Stomach (tissue), 9 donors: ENCODE data around the gene SNTG2. TPM values are rescaled to one million over a fixed set of nuclear protein-coding genes. Genes with fewer than 3 reads are reported as not detected.
"Not testable (repeated sequence)": the region's sequence is repeated elsewhere in the genome, so short reads cannot be mapped to it uniquely, and the experiment has no call there.

Experiments
- DNase-seq, 2 donors: peaks; one replicate each; pipeline versions ENCODE4 v3.0.0 to v3.0.0-alpha.2; 2013 to 2019
- H3K27ac ChIP-seq, 5 donors: fragments of 200-600 bp in 4 of 5; sonication (generic) in 4 of 5; one replicate each; pipeline ENCODE4 v1.5.1; 2013 to 2019; ENCODE audit warnings: mild to moderate bottlenecking in 1 of 5, moderate library complexity in 1 of 5
- H3K27me3 ChIP-seq, 3 donors: fragments of 200-600 bp; sonication (generic); one replicate each; pipeline ENCODE4 v1.5.1; 2017 to 2019; ENCODE audit warnings: mixed run types in 1 of 3
- H3K36me3 ChIP-seq, 4 donors: fragments of 200-600 bp; sonication (generic); 1 replicate in 3 of 4; 2 replicates in 1 of 4; pipeline ENCODE4 v1.5.1; 2016 to 2019
- H3K4me1 ChIP-seq, 4 donors: fragments of 200-600 bp; sonication (generic); one replicate each; pipeline ENCODE4 v1.5.1; 2016 to 2019
- H3K4me3 ChIP-seq, 4 donors: fragments of 200-600 bp; sonication (generic) in 3 of 4; one replicate each; pipeline ENCODE4 v1.5.1; 2016 to 2019; ENCODE audit warnings: mild to moderate bottlenecking in 1 of 4
- H3K9me3 ChIP-seq, 4 donors: fragments of 200-600 bp; sonication (generic); one replicate each; pipeline ENCODE4 v1.5.1; 2016 to 2019
- CTCF ChIP-seq, 7 experiments: fragments of 450-650 bp in 4 of 7; fragments of 200-600 bp in 3 of 7; sonication (generic) in 3 of 7; IDR thresholded peaks; one replicate each; pipeline ENCODE4 v1.5.1; 2016 to 2019; ENCODE audit warnings: antibody characterized with exemption in 7 of 7, control low read depth in 2 of 7, mild to moderate bottlenecking in 1 of 7
- EP300 ChIP-seq: sonication (generic); formaldehyde crosslinking; IDR thresholded peaks from one replicate; pipeline ENCODE4 v1.6.1; 2017; ENCODE audit warnings: antibody characterized with exemption
- POLR2A ChIP-seq, 4 donors: fragments of 450-650 bp; IDR thresholded peaks; one replicate each; pipeline ENCODE4 v1.6.1; 2016; ENCODE audit warnings: antibody characterized with exemption in 4 of 4, control low read depth in 2 of 4, mild to moderate bottlenecking in 1 of 4, moderate library complexity in 1 of 4
- POLR2AphosphoS5 ChIP-seq, 3 donors: sonication (generic); formaldehyde crosslinking; IDR thresholded peaks; one replicate each; pipeline ENCODE4 v1.6.1; 2016; ENCODE audit warnings: antibody characterized with exemption in 3 of 3
- WGBS, 5 donors: extraction: QIAGEN DNeasy Blood & Tissue Kit in 3 of 5; methylation state at CpG; one replicate each; pipeline versions ENCODE4 v1.1.5 to v1.1.7; 2013 to 2018; 5-methylcytosine and 5-hydroxymethylcytosine counted together
- intact Hi-C: fragments of 100-400 bp; cut with DNase I; formaldehyde crosslinking; loops from one replicate; pipeline ENCODE4 v1.15.1; 2023; ENCODE audit warnings: low total_unique reads
- polyA plus RNA-seq, 3 donors: library from polyadenylated mRNA; stranded (reverse); fragments of 200-250 nt; gene quantifications; one replicate each; pipeline ENCODE4 v1.2.3, GENCODE V29; 2013
- total RNA-seq, 5 donors: library from RNA; depleted of rRNA; stranded (reverse); fragments of >200 nt; gene quantifications; one replicate each; pipeline versions ENCODE4 v1.1.0 to v1.2.3, GENCODE V29; 2014 to 2016
- donor health status: healthy with polysubstance abuse.
- donor health status: Bipolar disorder and iron deficiency.
- donor health status: healthy.

The SNTG2 gene
- total and polyA plus RNA-seq, 8 donors: 0.68 to 19.6 (median 5.3) TPM; not detected in 1

GRCh38 chr2:1088192-1088860 is 137.7 kb downstream of the SNTG2 start:
- H3K27ac ChIP-seq: no peak overlapping the region
- no peaks in the 10 kb centered on the region for H3K36me3 ChIP-seq
- intact Hi-C loops: no loop called here
- no peak for TF ChIP-seq POLR2AphosphoS5 (IDR thresholded peaks at IDR 0.05)
- TF ChIP-seq EP300: no peak
- TF ChIP-seq CTCF (IDR thresholded peaks at IDR 0.05): no peak
- no peak for TF ChIP-seq POLR2A (IDR thresholded peaks at IDR 0.05)
- no peak for DNase-seq
- H3K9me3 ChIP-seq: no peaks in the 10 kb centered on the region
- no peaks in the 10 kb centered on the region for H3K27me3 ChIP-seq
- no peak overlapping the region for H3K4me3 ChIP-seq
- H3K4me1 ChIP-seq: no peaks in the 10 kb centered on the region
- 61 to 69% (median 67%) methylated on average over 6 of the region's 6 CpGs for WGBS, 5 donors

- no peaks in the 10 kb centered on the region for H3K36me3 ChIP-seq
- H3K9me3 ChIP-seq: no peaks in the 10 kb centered on the region
- no peak for DNase-seq
- intact Hi-C loops: no loop called here
- H3K4me3 ChIP-seq: no peak overlapping the region
- no peaks in the 10 kb centered on the region for H3K27me3 ChIP-seq
- TF ChIP-seq POLR2AphosphoS5 (IDR thresholded peaks at IDR 0.05): no peak
- TF ChIP-seq POLR2A (IDR thresholded peaks at IDR 0.05): no peak
- no peak for TF ChIP-seq CTCF (IDR thresholded peaks at IDR 0.05)
- no peak for TF ChIP-seq EP300
- H3K27ac ChIP-seq: no peak overlapping the region
- WGBS, 5 donors: 75 to 90% (median 88%) methylated on average over 4 of the region's 4 CpGs
- no peaks in the 10 kb centered on the region for H3K4me1 ChIP-seq
Observed at GRCh38 chr2:1088940-1089339, 138.3 kb downstream of the SNTG2 start.

DNA sequence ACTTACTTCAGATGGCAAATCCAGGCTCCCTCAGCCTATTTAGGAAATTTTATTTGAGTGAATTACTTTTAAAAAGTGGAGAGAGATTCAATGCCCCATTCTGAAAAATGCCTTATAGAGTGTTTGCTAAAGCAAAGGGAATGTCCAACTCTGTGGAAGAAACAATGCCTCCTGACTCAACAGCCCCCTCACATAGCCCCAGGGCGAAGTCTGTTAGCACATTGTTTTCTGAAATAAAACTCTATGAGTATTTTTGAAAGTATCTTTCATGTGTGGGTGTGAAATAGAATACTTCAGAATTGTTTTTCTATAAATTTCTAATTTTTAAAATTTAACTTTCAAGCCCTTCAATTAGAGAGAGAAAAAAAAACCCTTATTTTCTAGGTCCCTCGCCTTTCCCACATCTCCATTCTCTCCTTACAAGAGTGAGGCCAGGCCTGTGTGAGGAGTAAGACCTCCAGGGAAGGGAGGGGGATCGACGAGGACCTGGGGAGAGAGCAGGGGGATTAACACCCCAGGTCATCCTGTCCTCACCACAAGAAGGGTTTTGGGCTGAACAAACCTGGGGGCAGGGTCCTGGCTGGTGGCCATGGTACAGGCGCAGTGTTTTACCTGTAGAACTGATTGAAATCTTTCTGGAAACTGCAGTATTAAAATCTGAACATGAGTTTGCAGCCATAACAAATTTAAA is 141.4 kb downstream of the SNTG2 start:
- WGBS, 5 donors: 78 to 89% (median 84%) methylated on average over 5 of the region's 5 CpGs
- TF ChIP-seq POLR2A (IDR thresholded peaks at IDR 0.05) (no peak), CTCF (IDR thresholded peaks at IDR 0.05) (no peak), EP300 (no peak), POLR2AphosphoS5 (IDR thresholded peaks at IDR 0.05) (no peak)
- DNase-seq: no peak
- no peak overlapping the region for H3K27ac ChIP-seq
- no peaks in the 10 kb centered on the region for H3K36me3 ChIP-seq
- no peaks in the 10 kb centered on the region for H3K27me3 ChIP-seq
- intact Hi-C loops: no loop called here
- no peak overlapping the region for H3K4me3 ChIP-seq
- no peaks in the 10 kb centered on the region for H3K9me3 ChIP-seq
- H3K4me1 ChIP-seq: no peaks in the 10 kb centered on the region

DNA sequence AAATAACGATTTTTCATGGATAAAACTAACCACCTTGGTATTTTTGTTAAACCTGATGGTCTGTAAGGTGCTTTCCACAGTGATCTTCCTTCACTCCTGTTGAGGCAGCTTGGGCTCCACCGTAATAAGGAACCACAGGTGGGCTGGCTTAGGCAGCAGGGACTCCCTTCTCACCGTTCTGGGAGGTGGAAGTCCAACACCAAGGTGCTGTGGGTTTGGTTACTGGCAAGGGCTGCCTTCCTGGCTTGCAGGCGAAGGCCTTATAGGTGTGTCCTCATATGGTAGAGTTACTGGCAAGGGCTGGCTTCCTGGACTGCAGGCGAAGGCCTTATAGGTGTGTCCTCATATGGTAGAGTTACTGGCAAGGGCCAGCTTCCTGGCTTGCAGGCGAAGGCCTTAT is 143.0 kb downstream of the SNTG2 start:
- H3K36me3 ChIP-seq, H3K27me3 ChIP-seq, H3K4me1 ChIP-seq, intact Hi-C loops, H3K9me3 ChIP-seq, H3K27ac ChIP-seq, DNase-seq, H3K4me3 ChIP-seq: not testable (repeated sequence)
- 62 to 82% (median 70%) methylated on average over 3 to 6 of the region's 6 CpGs for WGBS, 5 donors

DNA sequence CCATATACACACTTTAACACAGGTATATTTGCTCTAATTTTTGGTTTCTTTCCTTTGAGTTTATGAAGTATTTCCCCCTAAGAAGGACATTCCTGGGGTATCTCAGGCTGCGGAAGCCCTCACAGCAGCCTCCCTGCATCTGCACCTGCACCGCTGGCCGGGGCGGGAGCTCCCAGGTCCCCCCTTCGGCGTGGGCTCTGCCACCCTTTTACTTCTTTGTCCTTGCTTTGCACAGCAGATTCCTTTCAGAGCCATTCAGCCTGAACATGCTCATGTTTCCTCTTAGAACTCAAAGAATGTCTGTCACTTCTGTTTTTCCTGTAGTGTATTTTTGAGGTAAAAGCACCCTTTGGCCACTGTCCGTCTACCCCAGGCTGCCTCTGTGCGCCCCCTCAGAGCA is 146.5 kb downstream of the SNTG2 start:
- Histone ChIP-seq H3K36me3 (no peaks in the 10 kb centered on the region), H3K27ac (no peak overlapping the region), H3K4me3 (no peak overlapping the region), H3K9me3 (no peaks in the 10 kb centered on the region), H3K4me1 (no peaks in the 10 kb centered on the region), H3K27me3 (no peaks in the 10 kb centered on the region)
- TF ChIP-seq POLR2A (IDR thresholded peaks at IDR 0.05) (no peak), CTCF (IDR thresholded peaks at IDR 0.05) (no peak), POLR2AphosphoS5 (IDR thresholded peaks at IDR 0.05) (no peak), EP300 (no peak)
- WGBS, 5 donors: 55 to 75% (median 62%) methylated on average over 8 of the region's 8 CpGs
- DNase-seq: no peak
- intact Hi-C loops: no loop called here
